PC-3 (cell line): ENCODE results near the gene KRT79. TPM values are rescaled to one million over a fixed set of nuclear protein-coding genes. Genes with fewer than 3 reads are reported as not detected.

Source experiments
- ATAC-seq: fragments of 200-7000 bp; cut with Tn5 transposase; 2 replicates; pipeline ENCODE4 v1.9.1; 2020; ENCODE audit warnings: mild to moderate bottlenecking, moderate library complexity
- BruUV-seq: library from RNA; stranded (reverse); fragments of 400-500 nt; replicated peaks from 2 replicates; lab custom pipeline; 2021; lab: Mats Ljungman, UMichigan
- CTCF ChIA-PET: fragments of 300-600 bp; sonication (Branson Sonifier 250); formaldehyde crosslinking; loops from one replicate; lab custom pipeline; 2022; ENCODE audit warnings: antibody characterized with exemption; lab: Charles Lee
- POLR2A ChIA-PET: fragments of 300-600 bp; sonication (Branson Sonifier 250); formaldehyde crosslinking; loops from one replicate; lab custom pipeline; 2022; ENCODE audit warnings: antibody characterized with exemption; ENCODE audit not compliant: unreplicated experiment; lab: Charles Lee
- DNase-seq: peaks from one replicate; pipeline ENCODE4 v3.0.0-alpha.2; 2015
- H2AFZ ChIP-seq: fragments of 300-600 bp; sonication (generic); 2 replicates; pipeline ENCODE4 v1.6.0; 2016; ENCODE audit warnings: antibody characterized with exemption, low read length
- H3F3A ChIP-seq: fragments of 300-600 bp; sonication (generic); one replicate; pipeline ENCODE4 v1.6.0; 2017; ENCODE audit warnings: antibody characterized with exemption, low read length, control low read depth, mild to moderate bottlenecking; ENCODE audit not compliant: unreplicated experiment
- H3K27ac ChIP-seq: fragments of 300-600 bp; sonication (generic); 2 replicates; pipeline ENCODE4 v1.5.1; 2016; ENCODE audit warnings: mild to moderate bottlenecking, low read length
- H3K27me3 ChIP-seq: fragments of 300-600 bp; sonication (generic); 2 replicates; pipeline ENCODE4 v1.6.1; 2016; ENCODE audit warnings: low read length, mixed read lengths
- H3K36me3 ChIP-seq: fragments of 300-600 bp; sonication (generic); 2 replicates; pipeline ENCODE4 v1.6.1; 2016; ENCODE audit warnings: low read depth, mixed run types, low read length, mixed read lengths
- H3K4me1 ChIP-seq: fragments of 300-600 bp; sonication (generic); 2 replicates; pipeline ENCODE4 v1.5.1; 2016; ENCODE audit warnings: low read length; ENCODE audit not compliant: insufficient read depth
- H3K4me2 ChIP-seq: fragments of 300-600 bp; sonication (generic); 2 replicates; pipeline ENCODE4 v1.6.0; 2016; ENCODE audit warnings: low read length
- H3K4me3 ChIP-seq: fragments of 300-600 bp; sonication (generic); 2 replicates; pipeline ENCODE4 v1.5.1; 2016; ENCODE audit warnings: mild to moderate bottlenecking, low read length, mixed read lengths
- H3K79me2 ChIP-seq: fragments of 300-600 bp; sonication (generic); 2 replicates; pipeline ENCODE4 v1.6.1; 2017; ENCODE audit warnings: low read length, mixed read lengths
- H3K9ac ChIP-seq: fragments of 300-600 bp; sonication (generic); 2 replicates; pipeline ENCODE4 v1.6.0; 2016; ENCODE audit warnings: mild to moderate bottlenecking, low read length
- H3K9me2 ChIP-seq: fragments of 300-600 bp; sonication (generic); replicated peaks from 2 replicates; pipeline ENCODE4 v1.6.1; 2016; ENCODE audit warnings: mixed run types, low read length, mixed read lengths
- H3K9me3 ChIP-seq: fragments of 300-600 bp; sonication (generic); 2 replicates; pipeline ENCODE4 v1.6.1; 2016; ENCODE audit warnings: low read length, mixed read lengths
- H4K20me1 ChIP-seq: fragments of 300-600 bp; sonication (generic); 2 replicates; pipeline ENCODE4 v1.6.1; 2016; ENCODE audit warnings: low read length, mixed read lengths
- EZH2 ChIP-seq: fragments of 300-600 bp; sonication (generic); IDR thresholded peaks from one replicate; pipeline ENCODE4 v1.6.1; 2017; ENCODE audit warnings: antibody characterized with exemption, mild to moderate bottlenecking, low read length; ENCODE audit not compliant: unreplicated experiment
- EZH2phosphoT487 ChIP-seq: fragments of 300-600 bp; sonication (generic); IDR thresholded peaks from 2 replicates; pipeline ENCODE4 v1.6.1; 2018; ENCODE audit warnings: mild to moderate bottlenecking, antibody characterized with exemption, low read length, borderline replicate concordance
- intact Hi-C: fragments of 100-400 bp; cut with micrococcal nuclease; formaldehyde crosslinking; loops from 2 replicates; pipeline ENCODE4 v1.9.0; 2023
- total RNA-seq: library from RNA; depleted of rRNA; stranded (reverse); fragments of >200 nt; gene quantifications from 2 replicates; pipeline ENCODE4 v1.2.3, GENCODE V29; 2014
- TF ChIP-seq, protein P1 (sequence below): fragments of 300-600 bp; sonication (generic); conservative IDR thresholded peaks from 2 replicates; pipeline ENCODE4 v1.5.1; 2017; ENCODE audit warnings: antibody characterized with exemption, low read depth, mild to moderate bottlenecking, low read length

The KRT79 gene
- total RNA-seq, 1 experiment from 2014 or later = not detected

DNA sequence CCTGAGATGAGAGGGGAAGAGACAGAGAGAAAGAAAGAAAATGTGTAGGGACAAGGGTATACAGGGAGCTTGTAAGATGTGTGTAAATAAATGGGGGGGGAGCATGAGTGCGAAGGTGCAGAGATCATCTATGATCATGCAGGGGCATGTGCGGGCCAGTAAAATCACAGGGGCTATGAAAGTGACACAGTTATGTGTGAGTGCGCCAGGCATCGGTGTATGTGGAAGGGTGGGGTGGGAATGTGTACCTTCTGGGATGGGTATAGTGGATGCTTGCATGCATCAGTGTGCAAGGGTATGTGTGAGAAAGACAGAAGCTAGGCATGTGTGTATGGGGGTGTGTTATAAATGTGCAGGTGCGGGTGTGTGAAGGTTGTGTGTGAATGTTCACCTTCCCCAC, 33.0 kb upstream of the KRT79 start:
- Histone ChIP-seq H3K9me3 (no peaks in the 10 kb centered on the region), H3K4me3 (no peak overlapping the region), H4K20me1 (no peaks in the 10 kb centered on the region), H3K27ac (no peak overlapping the region), H3K9me2 (no peaks in the 10 kb centered on the region), H3K4me2 (no peak overlapping the region), H2AFZ (no peak overlapping the region), H3K4me1 (peaks cover 21% of the 10 kb centered on the region), H3K9ac (no peak overlapping the region), H3K79me2 (no peaks in the 10 kb centered on the region), H3F3A (no peaks in the 10 kb centered on the region), H3K27me3 (no peaks in the 10 kb centered on the region), H3K36me3 (no peaks in the 10 kb centered on the region)
- BruUV-seq = no TSS peak
- ChIA-PET CTCF (interaction anchor here (0.6 to 1.0 kb wide), 2 partner anchors 424 to 483 kb away, joined by 3 read pairs; no protein-coding TSS in a partner anchor), POLR2A (no interaction called here)
- ATAC-seq (no peak), DNase-seq (no peak)
- intact Hi-C loops = no loop called here
- TF ChIP-seq EZH2phosphoT487 = no peak

DNA sequence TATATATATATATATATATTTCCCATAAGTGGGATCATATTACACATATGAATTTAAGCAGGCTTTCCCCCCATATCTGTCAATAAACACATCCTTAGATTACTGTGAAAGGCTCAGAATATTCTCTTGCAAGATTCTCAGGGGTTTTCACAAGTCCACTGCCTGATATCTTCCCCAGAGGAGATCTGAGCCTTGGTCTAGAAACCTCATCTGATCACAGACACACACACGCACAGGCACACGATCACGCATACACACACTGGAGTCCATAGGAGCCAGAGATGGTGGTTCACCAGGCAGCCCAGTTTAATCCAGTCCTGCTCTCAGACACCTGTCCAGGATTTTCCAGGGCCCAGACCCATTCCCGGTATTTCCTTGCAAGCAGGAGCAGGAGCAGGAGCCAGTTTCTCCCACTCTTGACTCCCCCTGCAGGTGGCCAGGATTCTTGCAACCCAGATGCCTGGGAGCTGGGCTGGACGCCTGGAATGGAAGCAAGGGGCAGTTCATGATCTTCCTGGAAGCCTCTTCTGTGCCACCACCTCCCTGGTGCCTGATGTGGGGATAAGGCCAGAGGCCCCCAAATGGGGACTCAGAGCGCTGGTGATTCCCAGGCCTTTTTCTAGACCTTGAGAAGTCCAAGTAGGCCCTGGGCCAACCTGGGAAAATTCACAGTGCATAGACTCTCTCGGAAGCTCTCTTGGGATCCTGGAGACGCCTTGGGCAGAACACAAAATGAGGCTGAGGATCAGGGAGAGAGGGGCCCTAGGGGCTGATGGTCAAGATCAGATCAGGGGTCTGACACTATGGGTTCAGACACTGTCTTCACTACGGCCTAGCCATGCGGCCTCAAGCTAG, 31.2 kb upstream of the KRT79 start:
- Histone ChIP-seq H3K27ac (no peak overlapping the region), H3K4me2 (no peak overlapping the region), H3K9me2 (no peaks in the 10 kb centered on the region), H2AFZ (no peak overlapping the region), H3K4me1 (peaks cover 6% of the 10 kb centered on the region), H3K4me3 (no peak overlapping the region), H3F3A (no peaks in the 10 kb centered on the region), H3K9me3 (no peaks in the 10 kb centered on the region), H3K9ac (no peak overlapping the region), H3K36me3 (no peaks in the 10 kb centered on the region), H3K27me3 (no peaks in the 10 kb centered on the region), H4K20me1 (no peaks in the 10 kb centered on the region), H3K79me2 (no peaks in the 10 kb centered on the region)
- BruUV-seq = no TSS peak
- TF ChIP-seq, protein P1, sequence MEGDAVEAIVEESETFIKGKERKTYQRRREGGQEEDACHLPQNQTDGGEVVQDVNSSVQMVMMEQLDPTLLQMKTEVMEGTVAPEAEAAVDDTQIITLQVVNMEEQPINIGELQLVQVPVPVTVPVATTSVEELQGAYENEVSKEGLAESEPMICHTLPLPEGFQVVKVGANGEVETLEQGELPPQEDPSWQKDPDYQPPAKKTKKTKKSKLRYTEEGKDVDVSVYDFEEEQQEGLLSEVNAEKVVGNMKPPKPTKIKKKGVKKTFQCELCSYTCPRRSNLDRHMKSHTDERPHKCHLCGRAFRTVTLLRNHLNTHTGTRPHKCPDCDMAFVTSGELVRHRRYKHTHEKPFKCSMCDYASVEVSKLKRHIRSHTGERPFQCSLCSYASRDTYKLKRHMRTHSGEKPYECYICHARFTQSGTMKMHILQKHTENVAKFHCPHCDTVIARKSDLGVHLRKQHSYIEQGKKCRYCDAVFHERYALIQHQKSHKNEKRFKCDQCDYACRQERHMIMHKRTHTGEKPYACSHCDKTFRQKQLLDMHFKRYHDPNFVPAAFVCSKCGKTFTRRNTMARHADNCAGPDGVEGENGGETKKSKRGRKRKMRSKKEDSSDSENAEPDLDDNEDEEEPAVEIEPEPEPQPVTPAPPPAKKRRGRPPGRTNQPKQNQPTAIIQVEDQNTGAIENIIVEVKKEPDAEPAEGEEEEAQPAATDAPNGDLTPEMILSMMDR = peak; percentile 93
- no peak for TF ChIP-seq EZH2
- intact Hi-C loops = loop anchor here (1.0 kb wide), 1 partner anchor 282 kb away; no protein-coding TSS in a partner anchor
- ATAC-seq (peak; percentile 91), DNase-seq (peak; percentile 87)
- POLR2A ChIA-PET = no interaction called here
- CTCF ChIA-PET = interaction anchor here (0.6 to 0.8 kb wide), 4 partner anchors 9 to 710 kb away, joined by 3 to 8 read pairs (median 3); no protein-coding TSS in a partner anchor

DNA sequence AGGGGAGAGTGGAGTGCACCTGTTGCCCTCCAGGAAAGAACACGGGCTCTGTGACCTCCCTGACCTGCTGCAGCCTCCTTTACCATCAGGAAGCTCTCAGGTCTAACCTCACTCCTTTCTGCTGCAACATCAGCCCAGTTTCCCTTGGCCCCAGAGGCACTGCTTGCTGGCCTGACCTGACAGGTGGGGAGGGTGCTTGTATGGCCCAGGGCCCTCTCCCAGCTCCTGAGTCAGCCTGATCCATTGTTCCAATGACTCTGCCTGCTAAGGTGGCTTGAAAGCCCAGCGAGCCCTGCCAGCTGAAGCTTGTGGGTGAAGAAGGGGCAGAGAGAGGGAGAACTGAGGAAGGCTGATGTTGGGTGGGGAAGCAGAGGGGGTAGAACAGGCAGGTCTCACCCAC, 27.9 kb upstream of the KRT79 start:
- ChIA-PET POLR2A (no interaction called here), CTCF (no interaction called here)
- H3K9me2 ChIP-seq = no peaks in the 10 kb centered on the region
- H3F3A ChIP-seq = no peaks in the 10 kb centered on the region
- H3K27ac ChIP-seq = no peak overlapping the region
- no peaks in the 10 kb centered on the region for H3K9me3 ChIP-seq
- no peaks in the 10 kb centered on the region for H3K79me2 ChIP-seq
- H2AFZ ChIP-seq = no peak overlapping the region
- no peak overlapping the region for H3K9ac ChIP-seq
- H3K4me2 ChIP-seq = no peak overlapping the region
- no TSS peak for BruUV-seq
- H3K4me3 ChIP-seq = no peak overlapping the region
- ATAC-seq (no peak), DNase-seq (peak; percentile 51)
- intact Hi-C loops = no loop called here
- H3K4me1 ChIP-seq = peaks cover 22% of the 10 kb centered on the region
- H3K36me3 ChIP-seq = no peaks in the 10 kb centered on the region
- no peaks in the 10 kb centered on the region for H3K27me3 ChIP-seq
- TF ChIP-seq, protein P1 = no peak
- TF ChIP-seq EZH2 (no peak), EZH2phosphoT487 (no peak)
- no peaks in the 10 kb centered on the region for H4K20me1 ChIP-seq
